ENCODE data around the gene NELL2.

- TF ChIP-seq EZH2phosphoT487 (IDR thresholded peaks at IDR 0.05; ENCODE audit: insufficient read depth, low read depth): no peak
- no peak for TF ChIP-seq EZH2 (IDR thresholded peaks at IDR 0.05; ENCODE audit: insufficient read depth, poor library complexity, severe bottlenecking)
These were observed 155.8 kb downstream of the NELL2 start for GRCh38 chr12:44720265-44720664.
